Measurements from ENCODE around the gene PBX1.

Gene PBX1

DNA sequence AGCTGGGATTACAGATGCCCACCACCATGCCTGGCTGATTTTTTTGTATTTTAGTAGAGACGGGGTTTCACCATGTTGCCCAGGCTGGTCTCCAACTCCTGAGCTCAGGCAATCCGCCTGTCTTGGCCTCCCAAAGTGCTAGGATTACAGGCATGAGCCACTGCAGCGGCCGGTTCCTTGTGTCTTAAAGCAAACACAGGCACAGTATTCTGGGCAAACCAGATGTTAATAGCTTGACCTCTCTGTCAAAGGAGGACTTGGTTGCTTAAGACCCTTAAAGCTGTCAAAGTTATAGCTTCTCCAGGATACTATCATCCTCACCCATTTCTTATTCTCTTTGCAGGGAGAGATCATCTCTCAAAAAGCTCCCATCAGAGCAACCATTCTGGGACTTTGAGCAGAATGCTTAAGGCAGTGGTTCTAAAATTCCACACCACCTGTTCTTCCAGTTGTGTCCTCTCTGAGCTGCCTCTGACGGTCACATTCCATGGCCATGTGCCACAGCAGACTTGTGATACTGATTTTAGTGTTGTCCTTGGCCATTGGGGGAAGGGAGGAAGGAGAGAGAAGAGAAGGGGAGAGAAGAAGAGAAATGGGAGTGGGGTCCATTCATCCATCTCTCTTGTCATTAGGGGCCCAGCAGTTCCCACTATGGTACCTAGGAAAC lies 81.8 kb downstream of the PBX1 start:
- TF ChIP-seq, protein P1, sequence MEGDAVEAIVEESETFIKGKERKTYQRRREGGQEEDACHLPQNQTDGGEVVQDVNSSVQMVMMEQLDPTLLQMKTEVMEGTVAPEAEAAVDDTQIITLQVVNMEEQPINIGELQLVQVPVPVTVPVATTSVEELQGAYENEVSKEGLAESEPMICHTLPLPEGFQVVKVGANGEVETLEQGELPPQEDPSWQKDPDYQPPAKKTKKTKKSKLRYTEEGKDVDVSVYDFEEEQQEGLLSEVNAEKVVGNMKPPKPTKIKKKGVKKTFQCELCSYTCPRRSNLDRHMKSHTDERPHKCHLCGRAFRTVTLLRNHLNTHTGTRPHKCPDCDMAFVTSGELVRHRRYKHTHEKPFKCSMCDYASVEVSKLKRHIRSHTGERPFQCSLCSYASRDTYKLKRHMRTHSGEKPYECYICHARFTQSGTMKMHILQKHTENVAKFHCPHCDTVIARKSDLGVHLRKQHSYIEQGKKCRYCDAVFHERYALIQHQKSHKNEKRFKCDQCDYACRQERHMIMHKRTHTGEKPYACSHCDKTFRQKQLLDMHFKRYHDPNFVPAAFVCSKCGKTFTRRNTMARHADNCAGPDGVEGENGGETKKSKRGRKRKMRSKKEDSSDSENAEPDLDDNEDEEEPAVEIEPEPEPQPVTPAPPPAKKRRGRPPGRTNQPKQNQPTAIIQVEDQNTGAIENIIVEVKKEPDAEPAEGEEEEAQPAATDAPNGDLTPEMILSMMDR (conservative IDR thresholded peaks at IDR 0.05; ENCODE audit: low read depth, low read length) = no peak
- Histone ChIP-seq H3K27ac (no peak overlapping the region), H3K9ac (no peak overlapping the region), H3K4me2 (no peak overlapping the region), H3K4me1 (ENCODE audit: low read depth, poor library complexity, severe bottlenecking) (peaks cover 5% of the 10 kb centered on the region), H3K36me3 (ENCODE audit: insufficient read depth) (no peaks in the 10 kb centered on the region), H3K27me3 (ENCODE audit: insufficient read depth, low read depth) (no peaks in the 10 kb centered on the region), H4K20me1 (ENCODE audit: insufficient read depth) (no peaks in the 10 kb centered on the region), H3K4me3 (IDR thresholded peaks at IDR 0.05; ENCODE audit: insufficient read depth, low read depth, low read length) (no peak overlapping the region), H3K79me2 (ENCODE audit: insufficient read depth, low read depth) (no peaks in the 10 kb centered on the region), H2AFZ (ENCODE audit: low read depth) (no peak overlapping the region)

GRCh38 chr1:164641353-164641730 lies 82.4 kb downstream of the PBX1 start:
- H3K79me2 ChIP-seq (ENCODE audit: insufficient read depth, low read depth) = no peaks in the 10 kb centered on the region
- no peak overlapping the region for H3K4me2 ChIP-seq
- H3K27me3 ChIP-seq (ENCODE audit: insufficient read depth, low read depth) = no peaks in the 10 kb centered on the region
- no peaks in the 10 kb centered on the region for H4K20me1 ChIP-seq (ENCODE audit: insufficient read depth)
- no peak overlapping the region for H3K9ac ChIP-seq
- H3K36me3 ChIP-seq (ENCODE audit: insufficient read depth) = no peaks in the 10 kb centered on the region
- no peak overlapping the region for H2AFZ ChIP-seq (ENCODE audit: low read depth)
- peaks cover 3% of the 10 kb centered on the region for H3K4me1 ChIP-seq (ENCODE audit: low read depth, poor library complexity, severe bottlenecking)
- no peak overlapping the region for H3K4me3 ChIP-seq (IDR thresholded peaks at IDR 0.05; ENCODE audit: insufficient read depth, low read depth, low read length)
- H3K27ac ChIP-seq = no peak overlapping the region
- TF ChIP-seq, protein P1 (conservative IDR thresholded peaks at IDR 0.05; ENCODE audit: low read depth, low read length) = no peak

- no peak overlapping the region for H3K4me3 ChIP-seq (IDR thresholded peaks at IDR 0.05; ENCODE audit: insufficient read depth, low read depth, low read length)
Observed at GRCh38 chr1:164643018-164643417, 84.0 kb downstream of the PBX1 start.

DNA sequence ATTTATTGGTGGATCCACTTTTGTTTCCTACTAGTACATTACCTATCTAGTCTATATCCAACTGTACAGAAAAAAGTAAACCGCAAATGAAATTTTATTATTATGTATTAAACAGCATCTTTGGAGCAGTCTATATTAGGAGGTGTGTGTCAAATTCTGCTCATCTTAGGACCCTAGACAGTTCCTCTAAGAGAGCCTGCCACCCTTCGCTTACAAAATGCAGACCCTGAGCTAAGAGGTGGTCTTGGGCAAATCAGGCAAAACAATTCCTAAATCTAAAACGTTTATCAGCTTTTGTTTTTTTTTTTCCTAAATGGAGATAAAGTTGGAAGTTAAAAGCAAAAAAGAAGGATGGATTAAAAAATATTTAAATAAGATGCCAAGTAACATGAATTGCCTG lies 85.3 kb downstream of the PBX1 start:
- H3K4me3 ChIP-seq (IDR thresholded peaks at IDR 0.05; ENCODE audit: insufficient read depth, low read depth, low read length) = no peak overlapping the region
- H3K4me2 ChIP-seq = no peak overlapping the region
- no peak overlapping the region for H2AFZ ChIP-seq (ENCODE audit: low read depth)
- no peaks in the 10 kb centered on the region for H3K79me2 ChIP-seq (ENCODE audit: insufficient read depth, low read depth)
- no peak overlapping the region for H3K9ac ChIP-seq
- H4K20me1 ChIP-seq (ENCODE audit: insufficient read depth) = no peaks in the 10 kb centered on the region
- no peaks in the 10 kb centered on the region for H3K4me1 ChIP-seq (ENCODE audit: low read depth, poor library complexity, severe bottlenecking)
- TF ChIP-seq, protein P1 (conservative IDR thresholded peaks at IDR 0.05; ENCODE audit: low read depth, low read length) = no peak
- no peaks in the 10 kb centered on the region for H3K27me3 ChIP-seq (ENCODE audit: insufficient read depth, low read depth)
- H3K36me3 ChIP-seq (ENCODE audit: insufficient read depth) = no peaks in the 10 kb centered on the region
- H3K27ac ChIP-seq = no peak overlapping the region

More at GRCh38 chr1:164643018-164643417, 84.0 kb downstream of the PBX1 start:
- Histone ChIP-seq H3K79me2 (ENCODE audit: insufficient read depth, low read depth) (no peaks in the 10 kb centered on the region), H3K4me1 (ENCODE audit: low read depth, poor library complexity, severe bottlenecking) (no peaks in the 10 kb centered on the region), H3K27ac (no peak overlapping the region), H2AFZ (ENCODE audit: low read depth) (no peak overlapping the region), H3K9ac (no peak overlapping the region), H3K4me2 (no peak overlapping the region), H3K36me3 (ENCODE audit: insufficient read depth) (no peaks in the 10 kb centered on the region), H4K20me1 (ENCODE audit: insufficient read depth) (no peaks in the 10 kb centered on the region), H3K27me3 (ENCODE audit: insufficient read depth, low read depth) (no peaks in the 10 kb centered on the region)
- TF ChIP-seq, protein P1 (conservative IDR thresholded peaks at IDR 0.05; ENCODE audit: low read depth, low read length) = no peak
